H9 (cell line): ENCODE measurements around the gene PRAC2. TPM values are rescaled to one million over a fixed set of nuclear protein-coding genes. Genes with fewer than 3 reads are reported as not detected.

Experiments used
- DNase-seq: peaks from one replicate; pipeline ENCODE4 v3.0.0-alpha.2; 2017
- H2AFZ ChIP-seq: one replicate; pipeline ENCODE4 v1.6.1; 2013; ENCODE audit warnings: mild to moderate bottlenecking, low read length, control low read depth, moderate library complexity
- H2AK5ac ChIP-seq: 2 replicates; pipeline ENCODE4 v1.6.1; 2013; ENCODE audit warnings: low read length, control low read depth, mixed read lengths; ENCODE audit not compliant: insufficient read length
- H2BK120ac ChIP-seq: one replicate; pipeline ENCODE4 v1.6.1; 2013; ENCODE audit warnings: low read depth, mild to moderate bottlenecking, low read length, control low read depth, inconsistent platforms; ENCODE audit not compliant: poor library complexity, severe bottlenecking
- H2BK12ac ChIP-seq: 2 replicates; pipeline ENCODE4 v1.6.1; 2013; ENCODE audit warnings: low read length, control low read depth, mixed read lengths, low read depth; ENCODE audit not compliant: insufficient read length
- H2BK15ac ChIP-seq: 2 replicates; pipeline ENCODE4 v1.6.1; 2013; ENCODE audit warnings: low read depth, low read length, control low read depth
- H2BK20ac ChIP-seq: one replicate; pipeline ENCODE4 v1.6.1; 2013; ENCODE audit warnings: low read depth, mild to moderate bottlenecking, low read length, control low read depth, inconsistent platforms; ENCODE audit not compliant: poor library complexity, severe bottlenecking
- H2BK5ac ChIP-seq: 2 replicates; pipeline ENCODE4 v1.6.1; 2013; ENCODE audit warnings: low read length, control low read depth, mixed read lengths; ENCODE audit not compliant: insufficient read length
- H3K14ac ChIP-seq: 2 replicates; pipeline ENCODE4 v1.6.1; 2013; ENCODE audit warnings: low read length, control low read depth; ENCODE audit not compliant: insufficient read depth
- H3K18ac ChIP-seq: 2 replicates; pipeline ENCODE4 v1.6.1; 2013; ENCODE audit warnings: low read depth, mild to moderate bottlenecking, mixed read lengths, low read length, control low read depth; ENCODE audit not compliant: insufficient read length
- H3K23ac ChIP-seq: 2 replicates; pipeline ENCODE4 v1.6.1; 2013; ENCODE audit warnings: low read length, control low read depth, mixed read lengths, low read depth; ENCODE audit not compliant: insufficient read length
- H3K23me2 ChIP-seq: 2 replicates; pipeline ENCODE4 v1.6.1; 2013; ENCODE audit warnings: low read depth, mild to moderate bottlenecking, mixed read lengths, low read length, control low read depth; ENCODE audit not compliant: insufficient read length, poor library complexity, severe bottlenecking
- H3K27ac ChIP-seq: 2 replicates; pipeline ENCODE4 v1.5.1; 2013; ENCODE audit warnings: low read length, control low read depth, mixed read lengths, low read depth; ENCODE audit not compliant: insufficient read length
- H3K27me3 ChIP-seq: 2 replicates; pipeline ENCODE4 v1.6.1; 2013; ENCODE audit warnings: low read length, control low read depth, inconsistent platforms; ENCODE audit not compliant: insufficient read depth
- H3K4ac ChIP-seq: 2 replicates; pipeline ENCODE4 v1.6.1; 2013; ENCODE audit warnings: low read depth, mild to moderate bottlenecking, control low read depth, inconsistent platforms, low read length, moderate library complexity
- H3K4me1 ChIP-seq: 2 replicates; pipeline ENCODE4 v1.6.1; 2013; ENCODE audit warnings: low read length, control low read depth, inconsistent platforms; ENCODE audit not compliant: insufficient read depth
- H3K4me2 ChIP-seq: 2 replicates; pipeline ENCODE4 v1.6.1; 2013; ENCODE audit warnings: low read length, control low read depth, mixed read lengths; ENCODE audit not compliant: insufficient read length, insufficient read depth
- H3K56ac ChIP-seq: 2 replicates; pipeline ENCODE4 v1.6.1; 2013; ENCODE audit warnings: low read depth, mild to moderate bottlenecking, mixed read lengths, low read length, control low read depth; ENCODE audit not compliant: insufficient read length
- H3K79me1 ChIP-seq: 2 replicates; pipeline ENCODE4 v1.6.1; 2013; ENCODE audit warnings: low read depth, mild to moderate bottlenecking, moderate library complexity, low read length, control low read depth, inconsistent platforms; ENCODE audit not compliant: insufficient read depth, poor library complexity, severe bottlenecking
- H3K79me2 ChIP-seq: 2 replicates; pipeline ENCODE4 v1.6.1; 2013; ENCODE audit warnings: low read length, control low read depth, inconsistent platforms; ENCODE audit not compliant: insufficient read depth
- H3K9ac ChIP-seq: 2 replicates; pipeline ENCODE4 v1.6.1; 2013; ENCODE audit warnings: low read length, control low read depth, mixed read lengths; ENCODE audit not compliant: insufficient read length; ENCODE audit errors: extremely low read depth
- H3K9me3 ChIP-seq: one replicate; pipeline ENCODE4 v1.6.1; 2013; ENCODE audit warnings: low read depth, low read length, inconsistent platforms; ENCODE audit not compliant: control insufficient read depth
- H3T11ph ChIP-seq: one replicate; pipeline ENCODE4 v1.6.1; 2013; ENCODE audit warnings: mild to moderate bottlenecking, low read length, control low read depth, inconsistent platforms
- H4K20me1 ChIP-seq: one replicate; pipeline ENCODE4 v1.6.1; 2013; ENCODE audit not compliant: control insufficient read depth, insufficient read length, insufficient read depth
- H4K5ac ChIP-seq: 2 replicates; pipeline ENCODE4 v1.6.1; 2013; ENCODE audit warnings: low read depth, mild to moderate bottlenecking, mixed read lengths, low read length, control low read depth; ENCODE audit not compliant: insufficient read length
- H4K8ac ChIP-seq: replicated peaks from 2 replicates; pipeline ENCODE4 v1.6.1; 2013; ENCODE audit warnings: low read length, control low read depth, mixed read lengths, low read depth; ENCODE audit not compliant: insufficient read length
- H4K91ac ChIP-seq: 2 replicates; pipeline ENCODE4 v1.6.1; 2013; ENCODE audit warnings: low read depth, mild to moderate bottlenecking, moderate library complexity, mixed read lengths, low read length, control low read depth; ENCODE audit not compliant: insufficient read length
- H3K27ac Mint-ChIP-seq, 3 experiments: 2 replicates in 2 of 3; 3 replicates in 1 of 3; pipeline ENCODE4 v1.8.0; 2020 to 2021; ENCODE audit warnings: mixed read lengths in 3 of 3, mild to moderate bottlenecking in 1 of 3, moderate library complexity in 1 of 3
- H3K27me3 Mint-ChIP-seq: 2 replicates; pipeline ENCODE4 v1.8.0; 2021; ENCODE audit warnings: low read depth, mild to moderate bottlenecking, moderate library complexity, mixed read lengths
- H3K36me3 Mint-ChIP-seq, 3 experiments: 2 replicates in 2 of 3; 3 replicates in 1 of 3; pipeline ENCODE4 v1.8.0; 2020 to 2021; ENCODE audit warnings: low read depth in 3 of 3, mixed read lengths in 3 of 3; ENCODE audit not compliant: insufficient read depth in 1 of 3
- H3K4me1 Mint-ChIP-seq, 2 experiments: 2 replicates each; pipeline ENCODE4 v1.8.0; 2020; ENCODE audit warnings: mixed read lengths in 2 of 2
- H3K4me3 Mint-ChIP-seq, 2 experiments: 2 replicates in 1 of 2; 3 replicates in 1 of 2; pipeline ENCODE4 v1.8.0; 2020 to 2021; ENCODE audit warnings: mild to moderate bottlenecking in 2 of 2, mixed read lengths in 2 of 2, moderate library complexity in 1 of 2
- H3K9me3 Mint-ChIP-seq, 2 experiments: 2 replicates in 1 of 2; 3 replicates in 1 of 2; pipeline ENCODE4 v1.8.0; 2020; ENCODE audit warnings: mild to moderate bottlenecking in 2 of 2, mixed read lengths in 2 of 2, moderate library complexity in 1 of 2
- WGBS: extraction: QIAGEN DNeasy Blood & Tissue Kit; methylation state at CpG from one replicate; pipeline ENCODE4 v1.1.7; 2013; ENCODE audit warnings: missing lambda C conversion rate, low lambda C conversion rate, mixed read lengths; ENCODE audit not compliant: insufficient read length; ENCODE audit errors: extremely low coverage; 5-methylcytosine and 5-hydroxymethylcytosine counted together
- total RNA-seq: library from RNA; stranded (reverse); gene quantifications from 2 replicates; pipeline ENCODE4 v1.2.1, GENCODE V29; 2021
- TF ChIP-seq, protein P1 (sequence below): fragments of 200-600 bp; sonication (generic); conservative IDR thresholded peaks from 3 replicates; pipeline ENCODE4 v1.8.0; 2021; ENCODE audit warnings: antibody characterized with exemption, mild to moderate bottlenecking

PRAC2 gene
- total RNA-seq, 1 experiment from 2014 or later = not detected

DNA sequence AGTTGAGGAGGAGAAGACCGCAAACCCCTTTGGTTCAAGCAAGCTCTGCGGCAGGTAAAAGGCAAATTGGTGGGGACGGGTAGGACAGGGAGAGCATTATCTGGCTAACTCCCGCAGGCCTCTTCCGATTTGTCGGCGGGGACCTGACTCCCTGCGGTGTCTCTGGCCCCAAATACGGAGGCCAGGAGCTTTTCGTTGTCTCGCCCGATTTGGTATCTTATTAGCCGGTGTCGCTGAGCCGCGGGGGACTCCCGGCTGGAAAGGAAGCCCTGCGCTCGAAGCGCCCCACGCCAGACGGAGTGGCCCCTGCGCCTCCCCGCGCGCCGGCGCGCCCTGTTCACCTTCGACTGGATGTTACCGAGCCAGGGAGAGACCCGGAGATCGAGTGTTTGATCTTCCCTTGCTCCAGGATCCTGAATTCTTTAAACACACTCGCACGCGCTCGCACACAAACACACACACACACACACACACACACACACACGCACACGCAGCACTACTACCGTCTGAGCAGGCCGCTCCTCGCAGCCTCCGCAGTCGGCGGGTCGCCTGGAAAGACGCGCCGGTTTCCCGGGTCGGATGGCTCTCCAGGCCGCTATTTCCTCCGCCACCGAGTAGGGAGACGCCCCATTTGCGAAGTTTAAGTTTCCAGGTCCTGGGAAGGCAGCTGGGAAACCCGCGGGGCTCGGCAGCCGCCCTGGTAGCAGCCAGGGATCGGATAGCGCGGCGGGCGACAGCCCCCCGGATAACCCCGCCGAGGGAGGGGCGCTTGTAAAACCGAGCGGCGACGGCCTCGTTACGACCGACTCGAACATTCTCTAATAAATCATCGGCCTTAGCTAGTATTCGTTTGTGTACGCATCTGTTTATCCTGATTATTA lies 4.0 kb upstream of the PRAC2 start:
- H3K79me1 ChIP-seq = no peaks in the 10 kb centered on the region
- no peak overlapping the region for H4K5ac ChIP-seq
- TF ChIP-seq, protein P1, sequence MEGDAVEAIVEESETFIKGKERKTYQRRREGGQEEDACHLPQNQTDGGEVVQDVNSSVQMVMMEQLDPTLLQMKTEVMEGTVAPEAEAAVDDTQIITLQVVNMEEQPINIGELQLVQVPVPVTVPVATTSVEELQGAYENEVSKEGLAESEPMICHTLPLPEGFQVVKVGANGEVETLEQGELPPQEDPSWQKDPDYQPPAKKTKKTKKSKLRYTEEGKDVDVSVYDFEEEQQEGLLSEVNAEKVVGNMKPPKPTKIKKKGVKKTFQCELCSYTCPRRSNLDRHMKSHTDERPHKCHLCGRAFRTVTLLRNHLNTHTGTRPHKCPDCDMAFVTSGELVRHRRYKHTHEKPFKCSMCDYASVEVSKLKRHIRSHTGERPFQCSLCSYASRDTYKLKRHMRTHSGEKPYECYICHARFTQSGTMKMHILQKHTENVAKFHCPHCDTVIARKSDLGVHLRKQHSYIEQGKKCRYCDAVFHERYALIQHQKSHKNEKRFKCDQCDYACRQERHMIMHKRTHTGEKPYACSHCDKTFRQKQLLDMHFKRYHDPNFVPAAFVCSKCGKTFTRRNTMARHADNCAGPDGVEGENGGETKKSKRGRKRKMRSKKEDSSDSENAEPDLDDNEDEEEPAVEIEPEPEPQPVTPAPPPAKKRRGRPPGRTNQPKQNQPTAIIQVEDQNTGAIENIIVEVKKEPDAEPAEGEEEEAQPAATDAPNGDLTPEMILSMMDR = no peak
- H3T11ph ChIP-seq = no peak overlapping the region
- H3K27me3 ChIP-seq = peaks cover 73% of the 10 kb centered on the region
- H3K9me3 Mint-ChIP-seq = peaks cover 0 to 9% of the 10 kb centered on the region in 2 experiments; a peak in 2 of 5 replicates
- peaks cover 12% of the 10 kb centered on the region for H3K23me2 ChIP-seq
- no peak overlapping the region for H3K23ac ChIP-seq
- H3K79me2 ChIP-seq = no peaks in the 10 kb centered on the region
- peak; percentile 80 for DNase-seq
- no peak overlapping the region for H4K91ac ChIP-seq
- H4K8ac ChIP-seq = no peak overlapping the region
- no peak overlapping the region for H3K9ac ChIP-seq
- peak overlapping the region in 1 of 3 experiments; percentile 31; a peak in 1 of 7 replicates for H3K27ac Mint-ChIP-seq
- H2AK5ac ChIP-seq = no peak overlapping the region
- H3K27me3 Mint-ChIP-seq = peaks cover 100% of the 10 kb centered on the region
- no peak overlapping the region for H2AFZ ChIP-seq
- no peak overlapping the region for H3K27ac ChIP-seq
- H3K36me3 Mint-ChIP-seq = no peaks in the 10 kb centered on the region
- no peak overlapping the region for H2BK5ac ChIP-seq
- no peak overlapping the region for H2BK20ac ChIP-seq
- no peak overlapping the region for H2BK12ac ChIP-seq
- H3K4me2 ChIP-seq = peak overlapping the region; percentile 49
- H3K4me1 Mint-ChIP-seq = peaks cover 36 to 46% of the 10 kb centered on the region in 2 experiments
- no peak overlapping the region for H2BK120ac ChIP-seq
- H3K4me3 Mint-ChIP-seq = peak overlapping the region; percentile 46 to 75
- H3K4ac ChIP-seq = no peak overlapping the region
- H3K9me3 ChIP-seq = no peaks in the 10 kb centered on the region
- H3K14ac ChIP-seq = no peak overlapping the region; the same call in 1 of the 2 replicates
- H3K4me1 ChIP-seq = peaks cover 2% of the 10 kb centered on the region; the same call in 1 of the 2 replicates
- no peak overlapping the region for H2BK15ac ChIP-seq
- no peak overlapping the region for H3K56ac ChIP-seq
- WGBS = no CpG with 5 or more reads among the region's 80 CpGs
- no peaks in the 10 kb centered on the region for H4K20me1 ChIP-seq
- no peak overlapping the region for H3K18ac ChIP-seq
